ENCODE measurements around the gene VCL.
"Not testable (repeated sequence)": the region's sequence is repeated elsewhere in the genome, so short reads cannot be mapped to it uniquely, and the experiment has no call there.

VCL gene
- 72.2 reads per million, percentile 76 among the genes with 10 or more reads in this experiment for total RNA-seq

- DNase-seq, result peak; percentile 93
Measured at GRCh38 chr10:73997787-73998622, at the start of gene VCL. Gene VCL (plus strand): TSS chr10:73998116. CDS start chr10:73998208, 92 bp downstream.

DNA sequence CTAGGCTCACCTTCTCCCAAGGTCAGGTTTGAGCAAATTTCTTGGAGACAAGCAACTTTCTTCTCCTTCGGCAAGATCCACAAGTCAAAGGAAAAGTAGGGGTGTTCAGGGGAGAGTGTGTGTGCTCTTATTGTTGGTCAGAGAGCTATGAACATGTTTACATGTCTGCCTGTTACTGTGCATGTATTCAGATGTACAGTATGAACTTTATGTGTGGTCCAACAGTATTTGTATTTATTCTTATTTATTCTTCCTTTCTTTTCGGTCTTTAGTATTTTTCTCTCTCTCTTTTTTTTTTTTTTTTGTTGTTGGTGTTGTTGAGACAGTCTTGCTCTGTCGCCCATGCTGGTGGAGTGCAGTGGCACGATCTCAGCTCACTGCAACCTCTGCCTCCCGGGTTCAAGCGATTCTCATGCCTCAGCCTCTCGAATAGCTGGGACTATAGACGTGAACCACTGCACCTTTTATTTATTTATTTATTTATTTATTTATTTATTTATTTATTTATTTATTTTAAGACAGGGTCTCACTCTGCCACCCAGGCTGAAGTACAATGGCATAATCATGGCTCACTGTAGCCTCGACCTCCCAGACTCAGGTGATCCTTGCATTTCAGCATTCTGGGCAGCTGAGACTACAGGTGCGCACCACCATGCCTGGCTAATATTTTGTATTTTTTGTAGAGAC lies 48.8 kb upstream of the VCL start:
- DNase-seq, result no peak

DNA sequence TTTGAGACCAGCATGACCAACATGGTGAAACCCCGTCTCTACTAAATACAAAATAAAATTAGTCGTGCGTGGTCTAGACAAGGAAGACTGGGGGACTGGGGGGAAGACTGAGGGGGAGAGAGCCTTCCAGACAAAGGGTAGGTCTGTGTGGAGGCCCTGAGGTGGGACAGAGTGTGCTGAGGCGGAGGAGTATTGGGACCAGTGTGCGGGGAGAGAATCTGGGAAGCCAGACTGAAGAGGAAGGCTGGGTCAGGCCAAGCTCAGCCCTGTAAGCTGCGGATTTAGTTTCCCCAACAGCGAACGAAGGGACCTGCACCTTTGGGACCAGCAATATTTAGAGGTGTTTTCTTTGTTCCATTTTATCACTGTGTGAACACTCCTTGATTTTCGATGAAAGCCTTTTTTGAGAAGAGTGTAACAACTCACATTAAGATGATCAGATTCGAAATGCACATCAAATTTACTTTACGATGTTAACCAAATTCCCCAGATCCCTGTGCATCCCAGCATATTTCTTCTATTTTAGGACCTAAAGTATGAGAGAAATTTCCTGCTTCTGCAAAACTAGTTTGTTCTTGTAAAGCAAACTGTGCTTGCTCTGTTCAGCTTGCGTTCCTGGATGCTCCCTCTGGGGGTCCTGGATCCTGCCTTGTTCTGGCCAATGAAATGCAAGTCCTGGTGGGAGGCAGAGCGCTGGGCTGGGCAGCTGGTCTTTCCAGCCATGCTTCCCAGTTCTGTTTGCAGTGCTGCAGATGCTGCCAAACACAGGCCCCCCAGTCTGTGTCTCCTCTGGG lies 47.6 kb upstream of the VCL start:
- no peak for DNase-seq

- no peak for DNase-seq
Measured at GRCh38 chr10:73953665-73954064, 44.3 kb upstream of the VCL start.

DNA sequence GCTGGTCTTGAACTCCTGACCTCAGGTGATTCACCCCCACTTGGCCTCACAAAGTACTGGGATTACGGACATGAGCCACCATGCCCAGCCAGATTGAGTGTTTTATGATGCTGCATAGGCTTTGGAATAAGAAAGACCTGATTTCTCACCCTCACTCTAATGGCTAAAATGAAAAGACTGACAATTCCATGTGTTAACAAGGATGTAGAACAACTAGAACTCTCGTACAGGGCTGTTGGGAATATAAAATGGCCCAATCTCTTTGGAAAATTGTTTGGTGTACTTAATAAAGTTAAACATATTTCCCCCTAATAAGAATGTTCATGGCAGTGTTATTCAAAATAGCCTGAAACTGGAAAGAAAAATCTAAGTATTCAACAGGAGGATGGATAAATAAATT lies 43.2 kb upstream of the VCL start:
- DNase-seq, result no peak

- no peak for DNase-seq
Measured at GRCh38 chr10:73955719-73956118, 42.2 kb upstream of the VCL start.

- no peak for DNase-seq
Measured at GRCh38 chr10:73956476-73957359, 41.2 kb upstream of the VCL start.

- no peak for DNase-seq
Measured at GRCh38 chr10:73959484-73960243, 38.3 kb upstream of the VCL start.

DNA sequence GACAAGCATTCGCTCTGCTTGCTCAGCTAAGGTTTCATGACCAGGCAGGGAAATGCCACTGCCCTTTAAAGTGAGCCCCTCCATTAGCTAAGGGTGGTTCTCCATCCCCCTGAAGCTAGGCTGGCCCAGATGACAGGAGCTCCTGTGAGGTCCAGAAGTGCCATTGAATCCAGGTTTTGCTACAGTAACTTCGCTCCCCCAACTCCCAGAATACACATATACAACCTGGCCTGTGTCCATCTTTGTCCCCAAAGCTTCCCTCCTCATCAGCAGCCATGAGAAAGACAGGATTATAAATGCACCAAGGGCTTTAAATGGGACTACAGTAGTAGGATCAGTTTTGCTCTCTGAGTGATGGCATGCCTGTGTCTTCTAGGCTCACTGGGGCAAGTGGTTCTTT lies 35.5 kb upstream of the VCL start:
- DNase-seq, result no peak

GRCh38 chr10:73963533-73963932 lies 34.4 kb upstream of the VCL start:
- not testable (repeated sequence) for DNase-seq

DNA sequence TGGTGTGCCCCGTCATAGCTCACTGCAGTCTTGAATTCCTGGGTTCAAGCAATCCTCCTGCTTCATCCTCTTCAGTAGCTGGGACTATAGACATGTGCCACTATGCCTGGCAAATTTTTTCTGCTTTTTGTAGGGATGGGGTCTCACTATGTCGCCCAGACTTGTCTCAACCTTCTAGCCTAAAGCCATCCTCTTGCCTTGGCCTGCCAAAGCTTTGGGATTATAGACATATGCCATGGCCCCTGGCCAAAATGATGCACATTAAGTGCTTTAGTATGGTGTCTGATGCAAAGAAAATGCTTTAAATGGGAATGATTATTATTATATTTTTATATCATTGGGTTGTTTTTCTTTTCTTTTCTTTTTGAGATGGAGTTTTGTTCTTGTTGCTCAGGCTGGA lies 33.2 kb upstream of the VCL start:
- no peak for DNase-seq

DNA sequence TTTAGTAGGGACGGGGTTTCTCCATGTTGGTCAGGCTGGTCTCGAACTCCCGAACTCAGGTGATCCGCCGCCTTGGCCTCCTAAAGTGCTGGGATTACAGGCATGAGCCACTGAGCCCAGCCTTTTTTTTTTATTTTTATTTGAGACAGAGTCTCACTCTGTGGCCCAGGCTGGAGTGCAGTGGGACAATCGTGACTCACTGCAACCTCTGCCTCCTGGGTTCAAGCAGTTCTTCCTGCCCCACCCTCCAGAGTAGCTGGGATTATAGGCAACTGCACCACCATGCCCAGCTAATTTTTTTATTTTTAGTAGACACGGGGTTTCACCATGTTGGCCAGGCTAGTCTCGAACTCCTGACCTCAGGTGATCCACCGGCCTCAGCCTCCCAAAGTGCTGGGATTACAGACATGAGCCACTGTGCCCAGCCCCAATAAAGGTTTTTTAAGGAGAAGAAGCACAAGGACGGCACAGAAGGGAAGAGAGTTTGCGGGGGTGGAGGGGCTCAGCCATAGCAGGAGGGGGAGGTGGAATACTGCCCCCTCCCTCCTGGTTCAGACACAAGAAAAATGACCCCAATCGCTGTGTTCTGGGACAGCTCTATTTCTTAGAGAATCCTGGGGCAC lies 32.5 kb upstream of the VCL start:
- not testable (repeated sequence) for DNase-seq

- DNase-seq, result no peak
Measured at GRCh38 chr10:73965890-73966768, 31.8 kb upstream of the VCL start.

GRCh38 chr10:73967022-73967429 lies 30.9 kb upstream of the VCL start:
- no peak for DNase-seq

- DNase-seq, result no peak
Measured at GRCh38 chr10:73967544-73967943, 30.4 kb upstream of the VCL start.

DNA sequence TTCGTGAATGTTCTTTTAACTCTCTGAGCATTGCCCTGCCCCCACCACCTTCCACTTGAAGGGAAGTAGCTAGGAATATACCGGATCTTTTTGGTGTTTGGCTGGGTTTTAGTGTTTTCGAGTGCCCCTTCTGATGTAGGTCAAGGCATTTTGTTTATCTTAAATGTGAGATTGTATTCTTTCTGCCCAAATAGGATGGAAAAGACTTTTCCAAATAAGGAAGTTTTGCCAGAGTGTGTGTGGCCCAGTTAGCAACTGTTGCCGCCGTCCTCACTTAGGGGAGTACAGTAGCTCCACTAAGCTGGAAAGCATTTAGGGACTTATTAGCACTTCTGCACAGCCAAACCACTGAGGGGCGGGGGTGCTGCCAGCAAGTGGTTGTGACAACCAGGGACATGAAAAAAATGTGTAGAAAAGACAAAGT lies 29.8 kb upstream of the VCL start:
- DNase-seq, result no peak

DNA sequence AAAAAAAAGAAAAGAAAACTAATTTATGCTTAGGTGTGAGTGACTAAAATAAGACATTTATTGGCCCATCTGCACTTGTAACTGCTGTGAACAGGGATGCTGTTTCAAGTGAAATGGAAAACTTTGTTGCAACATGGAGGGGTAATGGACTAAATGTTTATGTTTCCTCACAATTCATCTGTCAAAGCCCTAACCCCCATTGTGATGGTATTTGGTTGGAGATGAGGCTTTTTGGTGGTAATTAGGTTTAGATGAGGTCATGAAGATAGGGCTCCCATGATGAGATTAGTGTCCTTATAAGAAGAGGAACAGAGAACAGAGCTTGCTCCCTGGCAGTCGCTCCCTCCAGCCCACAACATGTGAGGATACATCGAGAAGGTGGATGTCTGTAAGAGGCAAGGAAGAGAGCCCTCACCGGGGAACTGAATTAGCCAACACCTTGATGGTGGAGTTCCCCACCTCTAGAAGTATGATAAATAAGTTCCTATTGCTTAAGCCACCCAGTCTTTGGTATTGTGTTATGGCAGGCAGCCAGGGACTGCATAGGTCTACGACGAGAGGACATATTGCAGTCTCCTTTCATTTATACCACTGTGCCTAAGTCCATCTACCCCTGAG lies 28.6 kb upstream of the VCL start:
- DNase-seq, result no peak

- DNase-seq, result no peak
Measured at GRCh38 chr10:73970845-73971244, 27.1 kb upstream of the VCL start.

DNA sequence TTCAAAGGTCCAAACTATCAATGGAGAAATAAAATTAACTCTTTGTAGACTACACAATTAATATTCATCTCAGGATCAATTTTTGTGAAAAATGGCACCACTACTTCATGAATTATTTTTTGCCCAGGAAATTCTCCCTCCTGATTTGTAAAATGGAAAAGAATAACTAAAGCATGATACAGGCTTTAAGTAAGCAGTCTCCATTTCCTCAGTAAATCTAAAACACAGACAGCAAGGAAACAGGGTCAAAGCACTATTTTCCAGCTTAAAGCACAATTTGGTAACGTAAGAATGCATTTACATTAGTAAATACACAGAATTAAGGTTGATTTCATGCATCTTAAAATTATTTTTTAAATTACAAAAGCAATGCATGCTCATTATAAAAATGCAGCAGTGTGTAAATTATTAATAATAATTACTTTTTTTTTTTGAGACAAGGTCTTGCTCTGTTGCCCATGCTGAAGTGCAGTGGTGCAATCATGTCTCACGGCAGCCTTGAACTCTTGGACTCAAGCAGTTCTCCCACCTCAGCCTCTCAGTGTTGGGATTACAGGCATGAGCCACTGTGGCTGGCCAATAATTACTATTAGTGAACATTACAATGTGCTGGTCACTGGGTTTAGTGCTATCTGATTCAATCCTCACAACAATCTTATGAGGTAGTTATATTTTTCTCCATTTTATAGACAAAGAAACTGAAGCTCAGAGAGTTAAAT lies 26.1 kb upstream of the VCL start:
- no peak for DNase-seq

All from effector CD4-positive, alpha-beta T cell (primary cell).